ENCODE measurements around the gene CDC25A. TPM values are rescaled to one million over a fixed set of nuclear protein-coding genes. Genes with fewer than 3 reads are reported as not detected.
"Not testable (repeated sequence)": the region's sequence is repeated elsewhere in the genome, so short reads cannot be mapped to it uniquely, and the experiment has no call there.

CDC25A gene
- polyA plus RNA-seq (ENCODE audit: insufficient read depth in 1 of 5, insufficient read length in 5 of 5, low replicate concordance in 1 of 5) = 10 to 100 TPM in 1 of 5 donors, 1 to 10 TPM in 4; 6.0 to 10.3 (median 7.5) TPM
- long read RNA-seq, donor 1, partial matches to known transcripts = 0 of 1 reads
- long read RNA-seq, donor 1, other reads (novel, unspliced or antisense) = 0 of 1 reads
- long read RNA-seq, donor 2, partial matches to known transcripts = 0 of 1 reads
- long read RNA-seq, donor 2, other reads (novel, unspliced or antisense) = 0 of 1 reads
- long read RNA-seq, donor 3, partial matches to known transcripts = 8 of 10 reads
- long read RNA-seq, donor 3, other reads (novel, unspliced or antisense) = 0 of 10 reads
- long read RNA-seq, donor 4 = 0 reads
- long read RNA-seq, donor 5, partial matches to known transcripts = 0 of 2 reads
- long read RNA-seq, donor 5, other reads (novel, unspliced or antisense) = 0 of 2 reads
- long read RNA-seq, donor 6, partial matches to known transcripts = 0 of 2 reads
- long read RNA-seq, donor 6, other reads (novel, unspliced or antisense) = 0 of 2 reads
- long read RNA-seq, donor 7, partial matches to known transcripts = 0 of 2 reads
- long read RNA-seq, donor 7, other reads (novel, unspliced or antisense) = 0 of 2 reads
- long read RNA-seq, donor 8, partial matches to known transcripts = 0 of 2 reads
- long read RNA-seq, donor 8, other reads (novel, unspliced or antisense) = 0 of 2 reads

DNA sequence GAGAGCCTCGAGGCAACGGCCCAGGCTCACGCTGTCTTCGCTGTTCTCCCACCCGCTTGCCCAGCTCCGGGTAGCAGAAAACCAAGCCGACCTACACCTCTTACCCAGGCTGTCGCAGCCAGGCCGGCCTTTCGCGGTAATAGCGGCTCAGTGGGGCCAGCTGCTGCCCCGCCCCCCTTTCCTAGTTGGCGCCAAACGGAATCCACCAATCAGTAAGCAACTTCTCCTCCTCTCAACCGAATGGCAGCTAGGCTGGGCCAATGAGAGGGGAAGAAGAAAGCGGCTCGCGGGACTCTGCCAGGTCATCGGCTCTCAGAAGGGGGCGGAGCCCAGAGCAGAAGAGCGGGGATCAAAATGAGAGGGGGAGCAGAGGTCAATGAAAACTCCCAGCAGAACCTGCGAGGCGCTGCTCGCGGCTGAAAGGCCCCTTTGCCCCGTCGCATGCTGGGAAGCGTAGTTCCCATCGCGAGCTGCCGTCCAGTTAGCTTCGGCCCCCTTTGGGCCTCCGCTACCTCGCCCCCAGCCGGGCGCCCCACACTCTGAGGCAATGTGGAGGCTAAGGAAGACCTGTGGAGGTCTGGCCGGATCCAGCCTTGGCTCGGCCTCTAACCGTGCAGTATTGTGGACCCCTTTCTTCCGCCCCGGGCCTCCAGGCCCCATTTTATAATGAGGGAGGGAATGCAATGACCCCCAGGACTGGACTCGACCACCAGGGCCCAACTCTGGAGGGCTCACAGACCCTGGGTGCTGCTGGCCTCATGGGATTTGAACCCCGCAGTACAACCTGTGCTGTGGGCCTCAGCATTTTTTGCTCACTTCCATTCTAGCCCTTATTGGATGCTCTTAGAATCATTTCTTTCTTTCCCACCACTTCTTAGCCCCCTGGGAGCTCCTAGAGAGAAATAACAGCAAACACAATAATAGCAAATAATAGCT lies at the start of gene CDC25A:
Gene CDC25A, minus strand, starts transcription at position 152 of the 936 bp plus-strand sequence. CDS start 470 bp downstream, outside the sequence.
- peak; percentile 97 to 99 for DNase-seq

DNA sequence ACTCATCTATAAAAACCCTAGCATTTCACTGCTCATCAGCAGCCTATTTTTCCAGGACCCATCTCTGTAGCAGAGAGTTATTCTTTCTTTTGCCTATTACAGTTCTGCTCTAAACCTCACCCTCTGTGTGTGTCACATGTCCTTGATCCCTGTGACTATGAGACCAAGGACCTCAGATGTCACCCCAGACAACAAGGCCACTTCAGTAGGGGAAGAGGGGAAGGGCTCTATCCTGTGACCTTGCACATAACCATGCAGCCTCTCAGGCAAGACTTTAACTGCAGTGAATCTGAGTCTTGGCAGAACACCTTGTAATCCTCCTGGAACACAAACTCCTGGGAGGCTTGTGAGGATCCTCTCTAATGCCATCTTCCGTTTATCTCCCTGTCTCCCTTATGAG lies 48.3 kb upstream of the CDC25A start:
- DNase-seq = no peak

DNA sequence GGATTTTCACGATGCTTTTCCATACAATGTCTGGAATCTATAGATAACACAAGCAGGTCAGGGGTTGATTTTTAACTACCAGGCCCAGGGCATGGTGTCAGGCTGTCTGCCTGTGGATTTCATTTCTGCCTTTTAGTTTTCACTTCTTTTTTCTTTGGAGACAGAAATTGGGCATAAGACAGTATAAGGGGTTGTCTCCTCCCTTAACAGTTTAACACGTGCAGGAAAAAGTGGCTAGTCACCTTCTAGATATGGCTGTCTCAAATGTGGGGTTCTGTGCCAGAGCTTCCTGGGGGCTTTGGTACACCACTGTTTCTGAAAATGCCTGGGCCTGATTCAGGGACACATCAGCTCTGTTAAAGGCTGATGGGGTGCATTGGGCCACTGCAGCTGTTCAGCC lies 45.3 kb upstream of the CDC25A start:
- no peak for DNase-seq

DNA sequence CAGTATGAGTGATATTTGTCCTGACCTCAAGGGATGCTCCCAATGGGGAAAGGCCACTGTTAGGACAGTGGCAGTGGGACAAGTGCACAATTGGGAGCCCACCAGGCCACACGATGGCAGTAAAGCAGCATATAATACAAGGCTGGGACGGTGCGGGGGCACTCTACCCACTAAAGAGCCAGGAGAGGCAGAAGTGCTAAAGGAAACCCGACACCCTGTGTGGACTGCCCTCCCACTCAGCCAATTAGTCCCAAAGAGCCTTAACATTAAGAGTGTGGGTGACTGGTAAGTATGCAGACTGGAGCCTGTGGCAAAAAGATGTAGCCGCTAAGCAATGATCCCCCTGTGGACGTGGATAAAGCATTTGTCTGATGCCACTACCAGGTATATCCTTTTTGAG lies 44.5 kb upstream of the CDC25A start:
- peak in 1 of 2 donors; percentile 40 for DNase-seq

DNA sequence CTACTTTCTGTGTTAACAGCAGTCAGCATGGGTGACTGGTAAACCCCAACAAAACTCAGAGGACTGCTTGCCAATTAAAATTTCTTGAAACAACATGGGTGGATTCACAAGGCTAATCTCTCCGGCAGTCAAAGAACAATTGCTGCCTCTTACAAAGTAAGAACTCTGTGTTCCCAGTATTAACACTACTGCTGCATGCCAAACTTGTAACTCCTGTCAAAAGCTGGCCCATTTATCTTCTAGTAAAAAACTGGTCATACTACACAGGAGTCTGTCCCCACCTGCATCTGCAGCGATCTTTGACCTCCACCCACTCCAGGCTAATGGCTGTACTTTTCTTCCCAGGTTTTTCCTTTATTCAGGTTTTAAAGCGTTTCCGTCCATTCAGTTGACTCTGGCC lies 44.0 kb upstream of the CDC25A start:
- no peak for DNase-seq

DNA sequence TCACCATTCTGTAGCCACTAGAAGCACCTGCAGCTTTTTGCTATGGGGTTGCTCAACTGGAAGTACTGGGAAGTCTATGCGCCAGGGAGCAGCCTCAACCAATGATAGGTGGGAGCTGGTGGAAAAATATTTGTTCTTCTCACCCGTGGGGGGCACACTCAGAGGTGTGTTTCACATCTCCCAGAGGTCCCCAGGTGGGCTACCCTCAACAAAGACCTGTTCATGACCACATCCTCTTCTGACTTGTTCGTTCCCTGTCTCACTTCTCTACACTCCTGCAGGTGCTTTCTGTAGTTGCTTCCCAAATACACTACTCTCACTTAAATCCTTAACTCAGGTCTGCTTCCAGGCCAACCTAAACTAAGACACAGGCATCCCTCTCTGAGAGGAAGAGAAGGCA lies 38.7 kb upstream of the CDC25A start:
- DNase-seq = no peak

DNA sequence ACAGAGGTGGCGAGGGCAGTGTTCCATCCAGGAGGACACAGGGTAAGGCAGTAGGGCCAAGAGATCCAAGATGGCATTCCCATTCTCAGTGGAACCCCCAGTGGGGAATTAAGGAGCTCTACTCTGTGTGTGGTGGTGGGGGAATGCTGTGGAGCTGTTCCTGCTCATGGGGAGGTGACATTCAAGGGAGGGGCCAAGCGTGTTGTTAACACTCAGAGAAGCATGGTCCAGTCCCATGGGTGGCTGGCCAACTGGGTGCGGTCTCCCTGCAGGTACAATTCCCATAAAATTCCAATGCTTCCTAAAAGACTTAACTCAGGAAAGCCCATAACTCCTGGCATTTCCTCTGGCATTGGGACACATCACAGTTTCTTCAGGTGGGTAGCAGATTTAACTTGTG lies 37.4 kb upstream of the CDC25A start:
- DNase-seq = no peak

DNA sequence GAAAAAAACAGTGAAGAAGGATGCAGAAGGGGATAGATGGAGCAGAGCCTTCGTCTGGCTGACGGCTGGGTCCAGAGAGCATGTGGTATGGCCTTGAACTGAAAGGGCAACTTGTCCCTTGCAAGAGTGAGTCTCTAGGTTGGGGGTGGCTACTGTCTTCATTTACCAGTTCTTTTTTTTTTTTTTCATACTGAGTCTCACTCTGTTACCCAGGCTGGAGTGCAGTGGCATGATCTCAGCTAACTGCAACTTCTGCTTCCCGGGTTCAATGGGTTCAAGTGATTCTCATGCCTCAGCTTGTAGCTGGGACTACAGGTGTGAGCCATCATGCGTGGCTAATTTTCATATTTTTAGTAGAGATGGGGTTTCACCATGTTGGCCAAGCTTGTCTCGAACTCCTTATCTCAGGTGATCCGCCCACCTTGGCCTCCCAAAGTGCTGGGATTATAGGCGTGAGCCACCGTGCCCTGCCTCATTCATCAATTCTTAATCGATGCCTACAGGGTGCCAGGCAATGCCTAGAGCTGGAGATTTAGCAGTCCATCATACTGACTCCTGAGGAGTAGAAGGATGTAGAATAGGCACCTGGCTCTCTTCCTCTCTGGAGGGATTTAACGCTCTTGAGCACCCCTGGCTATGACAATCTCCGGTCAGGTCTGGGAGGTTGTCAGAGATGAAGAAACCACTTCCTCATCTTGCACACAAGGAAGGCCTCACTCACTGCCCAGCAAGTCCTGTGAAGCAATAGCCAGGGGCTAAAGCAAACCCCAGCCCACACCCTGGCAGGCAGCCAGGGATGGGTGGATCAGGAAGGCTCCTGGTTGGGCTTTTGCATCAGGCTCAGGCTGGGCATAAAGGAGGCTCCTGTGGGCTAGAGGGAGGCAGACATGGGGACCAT lies 34.6 kb upstream of the CDC25A start, which contains the start of gene CAMP:
Gene CAMP, plus strand, starts transcription at position 880 of the 898 bp plus-strand sequence. Its CDS starts 17 bp downstream, at position 897.
- peak in 1 of 2 donors; percentile 21 for DNase-seq

DNA sequence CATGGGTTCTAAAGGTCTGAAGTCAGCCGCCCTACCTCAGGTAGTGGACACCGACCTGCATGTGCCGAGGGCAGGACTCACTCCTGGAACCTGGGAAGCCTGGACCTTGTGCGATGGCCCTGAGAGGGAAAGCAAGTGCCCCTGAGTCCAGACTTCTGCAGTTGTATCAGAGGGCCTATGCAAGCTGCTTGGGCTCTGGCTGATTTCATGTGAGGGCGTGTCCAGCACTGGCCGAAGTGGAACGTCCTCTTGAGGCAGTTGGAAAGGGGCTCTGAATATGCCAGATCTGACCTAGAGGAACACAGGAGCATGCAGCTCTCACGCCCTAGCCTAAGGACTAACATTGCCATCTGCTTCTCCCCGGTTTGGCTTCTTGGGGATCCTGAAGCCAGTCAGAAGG lies 32.5 kb upstream of the CDC25A start:
- no peak for DNase-seq

DNA sequence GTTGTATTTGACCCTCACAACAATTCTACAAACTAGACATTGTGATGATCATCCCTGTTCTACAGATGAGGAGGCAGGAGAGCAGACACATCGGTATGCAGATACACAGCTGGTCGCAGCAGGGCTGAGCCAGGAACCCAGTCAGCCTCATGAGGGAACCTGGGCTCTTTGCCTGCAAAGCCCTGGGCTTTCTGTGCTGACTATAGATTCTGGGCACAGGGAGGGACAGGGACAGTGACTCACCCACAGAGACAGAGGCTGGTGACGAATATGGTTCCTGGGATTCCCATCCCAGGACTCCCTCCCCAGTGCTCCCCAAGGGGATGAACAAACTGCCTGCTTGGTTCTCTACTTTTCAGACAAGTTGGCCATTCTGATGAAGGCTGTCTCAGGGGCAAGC lies 31.3 kb upstream of the CDC25A start:
- DNase-seq = no peak

DNA sequence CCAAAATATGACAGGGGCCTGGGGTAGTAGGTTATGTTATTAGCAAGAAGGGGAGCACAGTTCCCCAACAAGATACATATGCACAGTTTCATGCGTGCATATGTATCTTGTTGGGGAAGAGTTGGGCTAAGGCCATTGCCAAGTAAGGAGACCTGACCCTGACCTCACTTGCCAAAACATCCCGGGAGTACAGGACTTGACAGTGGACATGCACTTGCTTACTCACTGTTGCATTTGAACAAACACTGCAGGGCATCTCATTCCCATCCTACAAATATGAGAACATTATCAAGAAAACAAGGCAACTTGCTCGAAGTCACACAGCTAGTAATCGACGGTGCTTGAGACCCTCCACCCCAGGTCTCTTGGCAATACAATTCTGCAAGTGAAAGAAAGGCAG lies 30.3 kb upstream of the CDC25A start:
- no peak for DNase-seq

DNA sequence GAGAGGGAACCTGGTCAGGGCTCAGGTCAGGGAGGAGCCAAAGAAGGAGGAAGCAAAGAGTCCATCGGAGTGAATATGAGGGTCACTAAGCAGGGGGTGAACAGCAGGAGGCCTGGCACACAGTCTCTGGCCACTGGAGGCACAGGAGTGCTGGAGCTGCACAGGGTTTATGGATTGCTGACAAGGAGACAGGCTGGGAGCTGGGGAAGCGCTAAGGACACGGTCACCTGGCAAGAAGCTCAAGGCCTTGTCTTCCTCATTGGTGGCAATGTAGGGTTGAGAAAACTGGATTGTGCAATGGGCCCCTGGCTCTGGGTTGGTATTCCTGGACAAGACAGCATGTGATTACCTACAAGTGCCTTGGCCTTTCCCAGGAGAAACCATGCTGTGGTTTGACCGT lies 29.2 kb upstream of the CDC25A start:
- no peak for DNase-seq

DNA sequence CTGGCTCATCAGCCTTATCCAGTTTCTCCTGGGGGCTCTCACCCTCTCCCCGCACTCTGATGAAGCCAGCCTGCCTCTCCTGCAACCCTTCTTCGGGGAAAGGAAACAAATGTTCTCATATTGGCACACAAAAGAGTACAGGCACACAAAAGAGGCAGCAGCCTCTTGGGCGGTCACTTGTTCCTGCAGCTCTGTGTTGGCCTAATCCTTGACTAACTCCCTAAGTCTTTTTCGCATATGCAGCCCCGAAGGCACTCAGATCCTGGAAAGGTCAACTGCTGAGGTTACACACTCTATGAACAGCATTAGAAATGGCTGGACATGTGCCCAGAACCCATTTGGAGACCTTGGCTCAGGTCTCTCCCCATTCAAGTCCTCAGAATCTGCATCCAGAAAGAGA lies 27.7 kb upstream of the CDC25A start:
- DNase-seq = peak; percentile 57 to 64

DNA sequence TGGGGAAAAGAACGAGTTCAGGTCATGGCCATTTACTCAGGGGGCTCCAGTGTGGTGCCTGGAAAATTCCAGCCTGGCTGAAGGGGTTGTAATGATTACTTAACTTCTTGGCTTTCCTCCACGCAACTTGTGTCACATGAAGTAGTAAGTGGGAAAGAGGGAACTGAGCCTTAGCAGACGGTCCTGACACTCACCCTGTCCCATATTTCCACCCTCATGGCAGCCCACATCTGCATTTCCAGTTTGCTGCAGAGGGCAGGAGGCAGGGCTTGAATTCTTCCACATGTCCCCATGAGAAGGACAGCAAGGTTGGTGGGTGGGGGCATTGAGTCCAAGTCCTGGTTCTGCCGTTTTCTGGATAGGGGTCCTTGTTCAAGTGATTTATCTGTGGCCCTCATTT lies 27.2 kb upstream of the CDC25A start:
- DNase-seq = peak; percentile 86 to 90

DNA sequence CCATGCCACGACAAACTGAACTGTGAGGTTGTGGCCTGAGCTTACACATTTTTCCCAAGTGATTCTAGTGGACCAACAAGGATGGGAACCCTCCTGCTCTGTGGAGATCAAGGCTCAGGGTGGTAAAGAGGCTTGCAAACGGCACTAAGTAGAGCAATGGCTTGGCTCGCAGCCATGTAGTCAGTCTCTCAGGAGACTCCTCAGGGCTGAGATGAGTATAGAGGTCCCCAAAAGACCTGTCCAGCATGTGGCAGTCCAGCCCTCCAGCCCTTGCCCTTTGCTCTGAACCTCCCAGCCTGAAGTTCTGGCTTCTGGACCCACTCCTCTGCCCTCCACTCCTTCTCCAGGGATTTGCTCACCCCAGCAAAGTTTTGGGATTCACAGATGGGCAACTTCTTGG lies 26.8 kb upstream of the CDC25A start:
- peak in 1 of 2 donors; percentile 6 for DNase-seq

DNA sequence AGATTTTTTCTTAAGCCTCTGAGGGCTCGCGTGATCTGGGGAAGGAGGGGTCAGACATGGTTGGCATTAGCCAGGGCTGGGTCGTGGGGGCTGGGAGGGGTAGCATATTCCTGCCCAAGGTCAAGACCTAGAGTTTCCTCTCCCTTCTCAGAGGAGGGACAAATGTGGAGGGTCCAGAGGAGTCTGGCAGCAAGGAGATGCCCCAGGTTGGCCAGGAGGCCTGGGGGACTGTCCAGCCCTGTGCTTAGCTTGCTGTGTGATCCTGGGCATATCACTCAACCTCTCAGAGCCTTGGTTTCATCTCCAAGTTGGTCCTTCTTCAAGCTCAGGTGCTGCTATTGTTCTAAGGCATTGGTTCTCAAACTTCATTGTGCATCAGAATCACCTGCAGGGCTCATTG lies 26.0 kb upstream of the CDC25A start:
- DNase-seq = no peak

DNA sequence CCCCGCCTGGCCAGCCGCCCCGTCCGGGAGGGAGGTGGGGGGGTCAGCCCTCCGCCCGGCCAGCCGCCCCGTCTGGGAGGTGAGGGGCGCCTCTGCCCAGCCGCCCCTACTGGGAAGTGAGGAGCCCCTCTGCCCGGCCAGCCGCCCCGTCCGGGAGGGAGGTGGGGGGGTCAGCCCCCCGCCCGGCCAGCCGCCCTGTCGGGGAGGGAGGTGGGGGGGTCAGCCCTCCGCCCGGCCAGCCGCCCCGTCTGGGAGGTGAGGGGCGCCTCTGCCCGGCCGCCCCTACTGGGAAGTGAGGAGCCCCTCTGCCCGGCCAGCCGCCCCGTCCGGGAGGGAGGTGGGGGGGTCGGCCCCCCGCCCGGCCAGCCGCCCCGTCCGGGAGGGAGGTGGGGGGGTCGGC lies 23.6 kb upstream of the CDC25A start:
- DNase-seq = not testable (repeated sequence)

DNA sequence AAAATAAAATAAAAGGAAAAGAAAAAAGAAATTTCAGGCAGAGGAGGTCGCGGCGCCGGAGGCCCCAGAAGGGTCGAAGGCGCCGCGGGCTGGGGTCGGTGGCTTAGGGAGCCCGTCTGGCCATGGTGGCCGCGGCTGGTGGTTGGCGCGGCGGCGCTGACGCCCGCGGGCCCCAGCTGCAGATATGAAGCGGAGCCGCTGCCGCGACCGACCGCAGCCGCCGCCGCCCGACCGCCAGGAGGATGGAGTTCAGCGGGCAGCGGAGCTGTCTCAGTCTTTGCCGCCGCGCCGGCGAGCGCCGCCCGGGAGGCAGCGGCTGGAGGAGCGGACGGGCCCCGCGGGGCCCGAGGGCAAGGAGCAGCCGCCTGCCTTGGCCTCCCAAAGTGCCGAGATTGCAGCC lies 22.3 kb upstream of the CDC25A start:
- not testable (repeated sequence) for DNase-seq

DNA sequence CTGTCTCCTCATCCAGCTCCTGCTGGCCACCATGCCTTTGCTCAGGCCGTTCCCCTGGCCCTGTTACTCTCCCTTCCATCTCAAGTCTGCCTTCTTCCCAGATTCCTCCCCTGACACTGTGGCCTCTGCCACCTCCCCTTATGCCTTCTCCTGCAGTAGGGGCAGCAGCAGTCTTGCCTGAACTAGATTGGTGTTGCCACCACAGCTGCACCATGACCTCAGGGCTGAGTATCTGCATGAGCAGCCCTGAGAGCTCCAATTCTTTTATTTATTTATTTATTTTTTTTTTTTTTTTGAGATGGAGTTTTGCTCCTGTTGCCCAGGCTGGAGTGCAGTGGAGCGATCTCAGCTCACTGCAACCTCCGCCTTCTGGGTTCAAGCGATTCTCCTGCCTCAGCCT lies 21.2 kb upstream of the CDC25A start:
- DNase-seq = no peak

DNA sequence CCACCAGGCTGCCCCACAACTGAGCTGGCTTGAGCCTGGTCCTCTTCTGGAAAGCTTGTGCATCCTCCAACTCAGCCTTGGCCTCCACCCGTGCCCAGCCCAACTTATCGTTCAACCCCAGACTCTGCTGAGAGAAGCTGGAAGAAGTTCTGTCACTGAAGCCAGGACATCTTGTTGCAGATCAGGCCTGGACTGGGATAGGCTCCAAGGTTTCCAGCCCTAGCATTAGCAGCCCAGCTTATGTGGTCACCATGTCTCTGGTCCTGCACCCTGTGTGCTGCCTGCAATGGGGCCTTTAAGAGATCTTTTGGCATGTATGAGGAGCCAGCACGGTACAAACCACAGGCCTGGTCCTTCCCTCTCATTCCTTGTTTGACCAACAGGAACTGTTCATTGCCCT lies 19.9 kb upstream of the CDC25A start:
- DNase-seq = no peak

DNA sequence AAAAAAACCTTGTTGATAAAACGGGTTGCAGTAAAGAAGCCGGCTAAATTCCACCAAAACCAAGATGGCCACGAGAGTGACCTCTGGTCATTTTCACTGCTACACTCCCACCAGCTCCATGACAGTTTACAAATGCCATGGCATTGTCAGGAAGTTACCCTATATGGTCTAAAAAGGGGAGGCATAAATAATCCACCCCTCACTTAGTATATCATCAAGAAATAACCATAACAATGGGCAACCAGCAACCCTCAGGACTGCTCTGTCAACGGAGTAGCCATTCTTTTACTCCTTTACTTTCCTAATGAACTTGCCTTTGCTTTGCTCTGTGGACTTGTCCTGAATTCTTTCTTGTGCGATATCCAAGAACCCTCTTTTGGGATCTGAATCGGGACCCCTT lies 14.4 kb upstream of the CDC25A start:
- DNase-seq = no peak

All from right lung (tissue), 10 donors.